ENCODE results near the gene ATP1A3.
A peak's percentile ranks its signal among the peaks of the same experiment; 100 is the strongest.

Gene ATP1A3

GRCh38 chr19:41937525-41938468 is 56.2 kb downstream of the ATP1A3 start:
- DNase-seq: no peak
- intact Hi-C loops (cut with DNase I): loop anchor here (10.0 kb wide), 1 partner anchor 63 kb away; the partner anchor contains the start of gene CD79A

- DNase-seq: no peak
- intact Hi-C loops (cut with DNase I): loop anchor here (10.0 kb wide), 1 partner anchor 62 kb away; the partner anchor contains the start of gene CD79A
Observed at GRCh38 chr19:41936961-41937360, 57.1 kb downstream of the ATP1A3 start.

GRCh38 chr19:41936416-41936850 is 57.6 kb downstream of the ATP1A3 start:
- DNase-seq: no peak
- intact Hi-C loops (cut with DNase I): loop anchor here (10.0 kb wide), 1 partner anchor 62 kb away; the partner anchor contains the start of gene CD79A

- no peak for DNase-seq
- intact Hi-C loops (cut with DNase I): loop anchor here (10.0 kb wide), 1 partner anchor 61 kb away; the partner anchor contains the start of gene CD79A
Observed at GRCh38 chr19:41935760-41936415, 58.1 kb downstream of the ATP1A3 start.

- DNase-seq: peak; percentile 25 to 88 (median 64)
- intact Hi-C loops (cut with DNase I): loop anchor here (10.0 kb wide), 1 partner anchor 60 kb away; the partner anchor contains the start of gene CD79A
Observed at GRCh38 chr19:41934849-41935374, 59.1 kb downstream of the ATP1A3 start.

- intact Hi-C loops (cut with DNase I): loop anchor here (10.0 kb wide), 1 partner anchor 59 kb away; the partner anchor contains the start of gene CD79A
- DNase-seq: no peak
Observed at GRCh38 chr19:41933693-41934426, 60.2 kb downstream of the ATP1A3 start.

GRCh38 chr19:41932720-41933332 is 61.2 kb downstream of the ATP1A3 start:
- DNase-seq: peak in 4 of 42 donors; percentile 5 to 53 (median 28)
- intact Hi-C loops (cut with DNase I): loop anchor here (10.0 kb wide), 1 partner anchor 58 kb away; the partner anchor contains the start of gene CD79A

- no peak for DNase-seq
- intact Hi-C loops (cut with DNase I): loop anchor here (10.0 kb wide), 1 partner anchor 57 kb away; the partner anchor contains the start of gene CD79A
Observed at GRCh38 chr19:41932259-41932719, 61.7 kb downstream of the ATP1A3 start.

GRCh38 chr19:41930926-41931592 is 63.0 kb downstream of the ATP1A3 start:
- intact Hi-C loops (cut with DNase I): loop anchor here (10.0 kb wide), 1 partner anchor 56 kb away; the partner anchor contains the start of gene CD79A

GRCh38 chr19:41930322-41930722 is 63.7 kb downstream of the ATP1A3 start:
- no peak for DNase-seq
- intact Hi-C loops (cut with DNase I): loop anchor here (10.0 kb wide), 1 partner anchor 56 kb away; the partner anchor contains the start of gene CD79A

More at GRCh38 chr19:41930926-41931592, 63.0 kb downstream of the ATP1A3 start:
- no peak for DNase-seq

- DNase-seq: no peak
- intact Hi-C loops (cut with DNase I): loop anchor here (10.0 kb wide), 1 partner anchor 55 kb away; the partner anchor contains the start of gene CD79A
Observed at GRCh38 chr19:41929536-41930071, 64.4 kb downstream of the ATP1A3 start.

- intact Hi-C loops (cut with DNase I): no loop called here
- no peak for DNase-seq
Observed at GRCh38 chr19:41928754-41929535, 65.1 kb downstream of the ATP1A3 start.

- intact Hi-C loops (cut with DNase I): no loop called here
- DNase-seq: no peak
Observed at GRCh38 chr19:41928221-41928683, 65.8 kb downstream of the ATP1A3 start, which contains the start of gene ERFL. Gene ERFL (minus strand): TSS chr19:41928449. CDS start chr19:41912919, 15,530 bp downstream.

GRCh38 chr19:41927497-41928192 is 66.4 kb downstream of the ATP1A3 start:
- DNase-seq: no peak
- intact Hi-C loops (cut with DNase I): no loop called here

GRCh38 chr19:41926763-41927496 is 67.1 kb downstream of the ATP1A3 start:
- DNase-seq: no peak
- intact Hi-C loops (cut with DNase I): no loop called here
